GM18519 (cell line): ENCODE data around the gene COX7A2L.
"Not testable (repeated sequence)": the region's sequence is repeated elsewhere in the genome, so short reads cannot be mapped to it uniquely, and the experiment has no call there.

Experiments
- ATAC-seq: cut with Tn5 transposase; IDR thresholded peaks from one replicate; pipeline ENCODE4 v1.9.1; 2021; ENCODE audit warnings: mild to moderate bottlenecking, moderate library complexity; ENCODE audit not compliant: unreplicated experiment, low FRiP score

The COX7A2L gene

DNA sequence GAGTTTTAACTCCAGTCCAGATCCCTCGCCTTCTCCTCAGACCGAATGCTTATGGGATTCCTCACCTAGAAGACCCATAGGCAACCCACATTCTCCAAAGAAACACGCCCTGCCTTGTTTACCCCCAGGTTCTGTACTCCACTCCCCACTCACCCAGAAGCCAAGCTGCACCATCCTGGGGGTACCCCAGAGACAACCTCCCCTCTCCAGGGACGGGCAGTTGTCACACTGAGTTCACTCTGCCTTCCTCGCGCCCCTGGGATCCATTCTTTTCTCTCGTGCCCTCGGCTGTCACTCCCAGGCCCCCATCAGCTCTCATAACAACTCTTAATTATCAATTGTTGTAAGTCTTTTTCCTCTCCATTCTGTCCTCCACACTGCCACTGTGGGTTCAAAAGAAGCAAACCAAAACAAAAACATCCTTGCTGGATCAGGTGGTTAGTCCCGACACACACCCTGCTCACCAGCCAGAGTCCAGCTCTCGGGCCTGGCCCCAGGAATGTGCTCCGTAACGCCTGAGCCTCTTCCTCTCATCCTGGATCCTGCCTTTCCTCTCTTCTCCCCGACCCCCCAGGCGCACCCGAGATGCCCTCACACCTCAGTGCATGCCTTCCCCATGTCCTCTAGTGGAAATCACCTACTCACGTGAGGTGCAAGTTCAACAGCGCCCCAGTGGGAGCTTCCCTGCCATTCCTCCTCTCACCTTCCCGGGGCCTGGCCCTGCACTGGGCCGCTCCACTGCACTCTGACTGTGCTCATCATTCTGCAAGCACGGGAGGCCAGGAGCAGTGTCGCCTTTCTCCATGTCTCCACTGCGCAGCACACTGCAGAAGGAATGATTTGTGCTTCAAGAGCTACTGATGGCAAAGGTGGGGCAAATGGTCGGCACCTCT lies 20.7 kb downstream of the COX7A2L start:
- ATAC-seq = no peak

DNA sequence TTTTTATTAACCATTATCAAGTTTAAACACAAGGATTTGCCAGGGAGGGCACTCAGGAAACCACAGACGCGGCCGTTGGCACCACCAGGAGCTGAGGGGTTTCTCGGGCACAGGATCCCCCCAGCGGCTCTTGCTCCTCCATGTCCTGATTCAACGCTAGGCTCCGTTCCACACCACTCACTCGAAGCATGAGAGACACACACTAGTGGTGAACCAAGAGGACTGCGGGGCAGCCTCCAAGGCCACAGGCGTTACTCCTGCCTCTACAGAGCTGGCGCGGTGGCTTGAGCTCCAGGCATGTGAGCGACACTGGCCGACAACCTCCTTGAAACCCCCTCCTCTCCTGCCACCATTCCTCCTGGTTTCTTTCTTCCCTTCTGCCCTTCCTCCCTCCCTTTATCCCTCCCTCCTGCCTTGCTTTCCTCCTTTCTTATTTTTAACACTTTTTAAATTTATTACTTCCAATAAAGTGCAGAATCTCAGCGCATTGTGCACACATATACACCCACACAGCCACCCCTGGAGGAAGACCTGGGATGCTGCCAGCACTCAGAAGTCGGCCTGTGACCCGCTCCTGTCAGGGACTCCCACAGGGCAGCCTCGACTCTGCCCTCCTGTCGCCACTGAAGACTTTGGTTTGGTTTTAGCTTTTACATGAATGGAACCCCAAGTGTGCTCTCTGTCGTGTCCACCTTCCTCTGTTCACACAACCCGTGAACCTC lies 21.7 kb downstream of the COX7A2L start:
- ATAC-seq = no peak

- ATAC-seq = no peak
These were observed 22.3 kb downstream of the COX7A2L start for GRCh38 chr2:42338567-42339190.

DNA sequence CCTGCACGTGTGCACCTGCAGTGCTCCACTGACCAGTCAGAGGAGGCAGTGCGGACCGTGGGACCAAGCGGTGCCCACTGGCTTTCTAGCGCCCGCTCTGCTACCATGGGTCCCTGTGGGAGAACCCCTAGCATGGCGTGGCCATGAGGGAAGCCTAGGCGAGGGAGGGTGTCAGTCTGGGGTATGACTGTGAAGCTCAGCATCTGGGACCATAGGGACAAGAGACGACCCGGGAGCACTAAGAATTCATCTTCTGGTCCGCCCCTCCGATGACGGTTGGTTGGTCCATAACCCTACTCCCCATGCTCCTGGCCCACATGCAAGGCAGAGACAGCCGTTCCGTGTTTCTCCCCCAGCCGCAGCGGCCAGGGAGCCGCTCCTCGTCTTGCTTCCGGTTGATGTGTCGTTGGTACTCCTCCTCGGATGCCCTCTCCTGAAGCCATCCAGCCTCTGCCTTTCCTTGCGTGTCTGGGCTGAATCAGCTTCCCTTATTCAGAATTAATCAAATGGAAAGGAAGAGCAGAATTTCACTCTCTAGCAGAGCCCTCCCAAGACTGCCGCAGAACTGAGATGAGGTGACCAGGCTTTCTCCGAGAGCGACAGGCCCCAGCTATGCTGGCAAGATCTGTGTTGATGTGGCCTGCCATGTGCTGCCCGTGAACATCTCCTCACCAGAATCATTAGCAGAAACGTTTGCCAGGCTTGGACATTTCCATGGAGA lies 23.0 kb downstream of the COX7A2L start:
- ATAC-seq = no peak

- ATAC-seq = no peak
These were observed 23.6 kb downstream of the COX7A2L start for GRCh38 chr2:42337356-42337820.

DNA sequence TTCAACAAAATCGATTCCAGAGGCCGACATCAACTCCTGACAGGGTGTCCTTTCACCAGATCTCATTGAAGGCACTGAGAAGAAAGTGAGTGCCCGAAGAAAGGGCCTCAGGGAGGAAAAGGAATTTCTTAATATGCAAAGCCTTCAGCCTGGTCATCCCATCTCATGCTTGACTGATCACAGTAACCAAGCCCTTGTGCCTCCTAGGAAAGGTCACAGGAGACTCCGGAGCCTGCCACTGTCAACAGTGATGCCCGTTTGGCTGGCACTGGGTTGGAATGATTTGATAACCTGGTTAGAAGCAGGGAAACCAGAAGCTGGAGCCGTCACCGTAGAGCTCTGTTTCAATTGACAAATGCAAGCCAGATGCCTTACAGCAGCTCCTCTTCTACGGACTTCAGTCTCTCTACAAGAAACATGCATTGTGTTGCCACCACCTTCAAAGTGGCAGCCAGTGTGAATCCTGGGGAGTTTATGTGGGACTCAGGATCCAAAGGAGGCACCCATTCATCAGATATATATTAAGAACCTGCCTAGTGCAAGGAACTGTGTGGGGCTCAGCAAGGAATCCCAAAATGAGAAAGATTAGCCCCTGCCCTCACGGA lies 24.6 kb downstream of the COX7A2L start:
- ATAC-seq = no peak

DNA sequence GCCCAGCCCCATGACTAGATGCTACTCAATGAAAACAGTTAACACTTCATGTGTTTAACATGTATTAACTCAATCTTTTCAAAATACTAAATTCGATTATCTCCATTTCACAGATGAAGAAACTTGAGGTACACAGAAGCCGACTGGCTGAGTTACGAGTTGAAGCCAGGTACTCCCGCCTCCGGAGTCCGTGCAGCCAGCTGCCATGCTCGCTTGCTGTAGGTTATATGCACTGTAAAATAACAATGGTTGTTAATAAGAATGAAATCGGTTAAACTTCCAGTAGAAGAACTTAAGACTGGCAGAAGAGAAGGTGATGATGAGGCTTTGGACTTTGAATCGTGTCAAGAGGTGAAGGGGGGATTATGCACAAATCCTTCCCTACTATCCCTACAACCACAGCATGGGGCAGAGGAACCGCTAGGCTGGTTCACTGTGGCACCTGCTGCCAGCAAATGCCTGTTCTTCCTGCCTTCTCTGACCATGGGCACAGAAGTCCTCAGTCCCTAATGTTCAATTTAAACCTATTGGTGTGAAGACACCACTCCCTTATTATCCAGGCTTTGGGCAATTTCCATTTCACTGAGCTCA lies 25.4 kb downstream of the COX7A2L start:
- ATAC-seq = no peak

GRCh38 chr2:42334865-42335264 lies 26.2 kb downstream of the COX7A2L start:
- ATAC-seq = not testable (repeated sequence)

- ATAC-seq = no peak
These were observed 26.8 kb downstream of the COX7A2L start for GRCh38 chr2:42334220-42334619.

- ATAC-seq = no peak
These were observed 27.4 kb downstream of the COX7A2L start for GRCh38 chr2:42333579-42333978.

- no peak for ATAC-seq
These were observed 28.4 kb downstream of the COX7A2L start for GRCh38 chr2:42332575-42332974.

GRCh38 chr2:42331569-42332284 lies 29.3 kb downstream of the COX7A2L start:
- no peak for ATAC-seq

- ATAC-seq = no peak
These were observed 31.3 kb downstream of the COX7A2L start for GRCh38 chr2:42329736-42330135.

- ATAC-seq = no peak
These were observed 32.1 kb downstream of the COX7A2L start for GRCh38 chr2:42328923-42329322.

DNA sequence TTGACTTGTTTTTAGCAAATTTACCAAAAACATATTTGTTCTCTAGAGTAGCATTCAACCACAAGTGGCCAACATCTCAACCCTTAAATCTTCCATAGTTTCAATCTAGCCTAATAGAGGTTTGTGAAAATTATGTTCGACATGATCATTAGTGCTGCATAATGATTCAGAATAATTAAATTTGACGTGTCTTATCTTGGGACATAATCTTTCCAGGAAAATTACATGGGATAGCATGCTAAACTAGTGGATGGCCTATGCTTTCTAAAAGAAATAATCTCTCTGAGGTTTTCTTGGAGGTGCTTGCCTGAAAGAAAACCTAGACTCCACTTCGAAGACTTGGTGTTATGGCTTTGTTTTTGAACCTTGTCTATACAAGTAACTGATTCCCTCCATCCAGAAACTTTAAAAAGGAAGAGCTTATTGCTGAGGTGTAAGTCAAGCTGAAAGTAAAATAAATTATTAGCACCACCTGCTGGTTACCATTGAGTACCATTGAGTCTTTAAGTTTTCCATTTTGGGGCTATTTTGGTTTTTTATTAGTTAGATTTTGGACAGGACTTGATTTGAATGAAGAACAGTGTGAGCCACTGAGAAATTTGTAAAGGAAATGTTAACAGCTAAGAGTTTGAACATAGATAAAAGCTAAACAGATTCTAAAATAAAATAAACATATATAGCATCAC lies 32.7 kb downstream of the COX7A2L start:
- no peak for ATAC-seq

- ATAC-seq = no peak
These were observed 33.9 kb downstream of the COX7A2L start for GRCh38 chr2:42327125-42327524.

- ATAC-seq = no peak
These were observed 35.4 kb downstream of the COX7A2L start for GRCh38 chr2:42325609-42326008.

- ATAC-seq = no peak
These were observed 36.1 kb downstream of the COX7A2L start for GRCh38 chr2:42324949-42325348.

- no peak for ATAC-seq
These were observed 36.8 kb downstream of the COX7A2L start for GRCh38 chr2:42324244-42324643.
